ENCODE measurements around the gene CTSO. TPM values are rescaled to one million over a fixed set of nuclear protein-coding genes. Genes with fewer than 3 reads are reported as not detected.
"Not testable (repeated sequence)": the region's sequence is repeated elsewhere in the genome, so short reads cannot be mapped to it uniquely, and the experiment has no call there.

CTSO gene
- total RNA-seq, 2 donors from 2014 or later = 10.9 to 13.7 TPM

- ATAC-seq (no peak), DNase-seq (no peak)
- Histone ChIP-seq H3K36me3 (replicated peaks in 1 of 2; ENCODE audit: insufficient read depth in 1 of 2, low read depth in 2 of 2) (no peaks in the 10 kb centered on the region), H3K9me3 (no peaks in the 10 kb centered on the region), H3K4me1 (no peaks in the 10 kb centered on the region), H3K4me3 (no peak overlapping the region), H3K27ac (no peak overlapping the region), H3K27me3 (no peaks in the 10 kb centered on the region)
- intact Hi-C loops (cut with DNase I) = no loop called here
- TF ChIP-seq POLR2A (IDR thresholded peaks at IDR 0.05) = no peak
- TF ChIP-seq CTCF (IDR thresholded peaks at IDR 0.05) = no peak
- 48 to 66% methylated on average over 1 of the region's 1 CpG for WGBS, 2 donors
Measured at GRCh38 chr4:155900381-155900780, 53.3 kb downstream of the CTSO start.

- no peak overlapping the region for H3K27ac ChIP-seq
- no peaks in the 10 kb centered on the region for H3K4me1 ChIP-seq
- H3K36me3 ChIP-seq (replicated peaks in 1 of 2; ENCODE audit: insufficient read depth in 1 of 2, low read depth in 2 of 2) = no peaks in the 10 kb centered on the region
- 13 to 18% methylated on average over 3 of the region's 3 CpGs for WGBS, 2 donors
- no peak overlapping the region for H3K4me3 ChIP-seq
- H3K9me3 ChIP-seq = no peaks in the 10 kb centered on the region
- DNase-seq (no peak), ATAC-seq (no peak)
- H3K27me3 ChIP-seq = no peaks in the 10 kb centered on the region
- intact Hi-C loops (cut with DNase I) = no loop called here
- TF ChIP-seq CTCF (IDR thresholded peaks at IDR 0.05) = no peak
- TF ChIP-seq POLR2A (IDR thresholded peaks at IDR 0.05) = no peak
Measured at GRCh38 chr4:155899891-155900290, 53.8 kb downstream of the CTSO start.

GRCh38 chr4:155898371-155898770, 55.3 kb downstream of the CTSO start:
- ATAC-seq; intact Hi-C loops (cut with DNase I); H3K9me3 ChIP-seq; H3K4me3 ChIP-seq; H3K36me3 ChIP-seq (replicated peaks in 1 of 2; ENCODE audit: insufficient read depth in 1 of 2, low read depth in 2 of 2); H3K27ac ChIP-seq; H3K27me3 ChIP-seq; H3K4me1 ChIP-seq; DNase-seq: not testable (repeated sequence)
- 69 to 78% methylated on average over 2 of the region's 2 CpGs for WGBS, 2 donors

GRCh38 chr4:155891058-155891457, 62.6 kb downstream of the CTSO start:
- 42 to 46% methylated on average over 3 of the region's 3 CpGs for WGBS, 2 donors
- intact Hi-C loops (cut with DNase I) = no loop called here

GRCh38 chr4:155889946-155890345, 63.7 kb downstream of the CTSO start:
- 72 to 86% methylated on average over 2 of the region's 2 CpGs for WGBS, 2 donors
- Histone ChIP-seq H3K36me3 (replicated peaks in 1 of 2; ENCODE audit: insufficient read depth in 1 of 2, low read depth in 2 of 2) (no peaks in the 10 kb centered on the region), H3K4me3 (no peak overlapping the region), H3K27ac (peak overlapping the region in 1 of 4 donors; percentile 70), H3K27me3 (no peaks in the 10 kb centered on the region), H3K9me3 (no peaks in the 10 kb centered on the region), H3K4me1 (peaks cover 5% of the 10 kb centered on the region)
- intact Hi-C loops (cut with DNase I) = no loop called here
- no peak for ATAC-seq
- DNase-seq = no peak
- TF ChIP-seq CTCF (IDR thresholded peaks at IDR 0.05) (no peak), POLR2A (IDR thresholded peaks at IDR 0.05) (no peak)

More at GRCh38 chr4:155891058-155891457, 62.6 kb downstream of the CTSO start:
- H3K36me3 ChIP-seq (replicated peaks in 1 of 2; ENCODE audit: insufficient read depth in 1 of 2, low read depth in 2 of 2) = no peaks in the 10 kb centered on the region
- TF ChIP-seq CTCF (IDR thresholded peaks at IDR 0.05) = no peak
- no peak for TF ChIP-seq POLR2A (IDR thresholded peaks at IDR 0.05)
- ATAC-seq (no peak), DNase-seq (no peak)
- H3K4me3 ChIP-seq = no peak overlapping the region
- no peaks in the 10 kb centered on the region for H3K9me3 ChIP-seq
- peaks cover 5% of the 10 kb centered on the region for H3K4me1 ChIP-seq
- no peak overlapping the region for H3K27ac ChIP-seq
- H3K27me3 ChIP-seq = no peaks in the 10 kb centered on the region
